H1 (cell line): ENCODE measurements around the gene LDLRAD4. TPM values are rescaled to one million over a fixed set of nuclear protein-coding genes. Genes with fewer than 3 reads are reported as not detected.

ENCODE experiments used
- CTCF ChIA-PET: fragments of 300-600 bp; sonication (Branson Sonifier 250); formaldehyde crosslinking; loops from one replicate; lab custom pipeline; 2021; ENCODE audit not compliant: partially characterized antibody; lab: Charles Lee
- POLR2A ChIA-PET: fragments of 300-600 bp; sonication (Branson Sonifier 250); formaldehyde crosslinking; loops from one replicate; lab custom pipeline; 2021; ENCODE audit warnings: inconsistent platforms; ENCODE audit not compliant: partially characterized antibody; lab: Charles Lee
- DNase-seq, 2 experiments: peaks; one replicate each; pipeline versions ENCODE4 v3.0.0 to v3.0.0-alpha.2; 2010 to 2022; ENCODE audit warnings: low spot score in 2 of 2, low read depth in 1 of 2, mixed read lengths in 1 of 2
- FAIRE-seq: peaks from 2 replicates; lab custom pipeline; 2011; peaks lifted over from hg19 to GRCh38; lab: Jason Lieb, UNC
- H2AFZ ChIP-seq: 2 replicates; pipeline ENCODE4 v1.8.1; 2012; ENCODE audit warnings: low read length, inconsistent platforms
- H2AK5ac ChIP-seq: 2 replicates; pipeline ENCODE4 v1.6.1; 2013; ENCODE audit warnings: low read depth, low read length
- H2BK120ac ChIP-seq: replicated peaks from 2 replicates; pipeline ENCODE3; 2013; ENCODE audit warnings: low read depth, low read length, inconsistent platforms
- H2BK12ac ChIP-seq: 2 replicates; pipeline ENCODE4 v1.6.1; 2013; ENCODE audit warnings: low read depth, low read length
- H2BK15ac ChIP-seq: 2 replicates; pipeline ENCODE4 v1.6.1; 2013; ENCODE audit warnings: low read length
- H2BK20ac ChIP-seq: 2 replicates; pipeline ENCODE4 v1.6.1; 2013; ENCODE audit warnings: low read length
- H2BK5ac ChIP-seq: 2 replicates; pipeline ENCODE4 v1.6.1; 2013; ENCODE audit warnings: low read depth, low read length
- H3K14ac ChIP-seq: 2 replicates; pipeline ENCODE4 v1.6.1; 2013; ENCODE audit warnings: inconsistent platforms; ENCODE audit not compliant: insufficient read length
- H3K18ac ChIP-seq: 2 replicates; pipeline ENCODE4 v1.6.1; 2013; ENCODE audit warnings: low read length; ENCODE audit errors: extremely low read depth
- H3K23ac ChIP-seq: 2 replicates; pipeline ENCODE4 v1.6.1; 2013; ENCODE audit warnings: inconsistent platforms; ENCODE audit not compliant: insufficient read length
- H3K23me2 ChIP-seq: 2 replicates; pipeline ENCODE4 v1.6.1; 2013; ENCODE audit warnings: low read depth, low read length
- H3K27ac ChIP-seq: 2 replicates; pipeline ENCODE4 v1.6.1; 2011; ENCODE audit warnings: low read depth, low read length, inconsistent platforms
- H3K27me3 ChIP-seq, 4 experiments: replicated peaks in 1 of 4; 1 replicate in 1 of 4; 2 replicates in 3 of 4; pipeline versions ENCODE4 v1.6.1 to v1.8.1; 2011 to 2013; ENCODE audit warnings: low read length in 3 of 4, mild to moderate bottlenecking in 3 of 4, inconsistent platforms in 2 of 4, mixed read lengths in 2 of 4, moderate library complexity in 1 of 4; ENCODE audit not compliant: control insufficient read depth in 3 of 4, insufficient read depth in 3 of 4; ENCODE audit errors: extremely low read depth in 1 of 4
- H3K36me3 ChIP-seq, 4 experiments: 2 replicates each; pipeline versions ENCODE4 v1.6.1 to v1.8.1; 2011 to 2013; ENCODE audit warnings: mild to moderate bottlenecking in 4 of 4, low read length in 3 of 4, moderate library complexity in 2 of 4, control low read depth in 1 of 4, inconsistent platforms in 1 of 4; ENCODE audit not compliant: insufficient read depth in 4 of 4, control insufficient read depth in 2 of 4
- H3K4ac ChIP-seq: replicated peaks from 2 replicates; pipeline ENCODE3; 2013; ENCODE audit warnings: low read length, low read depth, mixed read lengths, inconsistent platforms; ENCODE audit not compliant: insufficient read length
- H3K4me1 ChIP-seq, 4 experiments: replicated peaks in 1 of 4; 1 replicate in 1 of 4; 2 replicates in 3 of 4; pipeline versions ENCODE4 v1.6.1 to v1.8.1; 2011 to 2013; ENCODE audit warnings: low read length in 3 of 4, inconsistent platforms in 2 of 4, mixed read lengths in 1 of 4; ENCODE audit not compliant: insufficient read depth in 4 of 4, control insufficient read depth in 3 of 4
- H3K4me2 ChIP-seq, 2 experiments: 2 replicates each; pipeline versions ENCODE4 v1.6.1 to v1.8.1; 2011 to 2013; ENCODE audit warnings: low read depth in 2 of 2, low read length in 2 of 2, control low read depth in 1 of 2, inconsistent platforms in 1 of 2, mild to moderate bottlenecking in 1 of 2; ENCODE audit not compliant: insufficient read depth in 1 of 2
- H3K4me3 ChIP-seq, 4 experiments: fragments of 200-600, 300-600 bp in 1 of 4; sonication (generic), shearing (Covaris generic), sonication (Bioruptor Twin) in 1 of 4; 2 replicates each; pipeline versions ENCODE4 v1.5.1 to v1.8.1; 2011 to 2016; ENCODE audit warnings: low read length in 4 of 4, low read depth in 3 of 4, control low read depth in 2 of 4, inconsistent platforms in 2 of 4, mild to moderate bottlenecking in 2 of 4, mixed read lengths in 1 of 4, moderate library complexity in 1 of 4; ENCODE audit not compliant: insufficient read depth in 2 of 4; ENCODE audit errors: extremely low read depth in 1 of 4
- H3K56ac ChIP-seq: replicated peaks from 2 replicates; pipeline ENCODE3; 2013; ENCODE audit warnings: low read depth, mild to moderate bottlenecking, mixed read lengths, low read length, inconsistent platforms; ENCODE audit not compliant: insufficient read length
- H3K79me1 ChIP-seq: 2 replicates; pipeline ENCODE4 v1.6.1; 2013; ENCODE audit warnings: low read depth, low read length, control low read depth
- H3K79me2 ChIP-seq, 2 experiments: 2 replicates each; pipeline versions ENCODE4 v1.6.1 to v1.8.1; 2012 to 2013; ENCODE audit warnings: low read length in 2 of 2, mild to moderate bottlenecking in 2 of 2, inconsistent platforms in 1 of 2; ENCODE audit not compliant: insufficient read depth in 2 of 2, control insufficient read depth in 1 of 2
- H3K9ac ChIP-seq, 4 experiments: replicated peaks in 1 of 4; 1 replicate in 1 of 4; 2 replicates in 3 of 4; pipeline versions ENCODE4 v1.6.1 to v1.8.1; 2011 to 2013; ENCODE audit warnings: low read depth in 3 of 4, low read length in 3 of 4, control low read depth in 2 of 4, mild to moderate bottlenecking in 2 of 4, moderate library complexity in 2 of 4, inconsistent platforms in 1 of 4; ENCODE audit errors: extremely low read depth in 1 of 4
- H3K9me3 ChIP-seq, 2 experiments: 2 replicates each; pipeline versions ENCODE4 v1.6.1 to v1.8.1; 2012 to 2013; ENCODE audit warnings: mild to moderate bottlenecking in 2 of 2, moderate library complexity in 2 of 2, control low read depth in 1 of 2, inconsistent platforms in 1 of 2, low read depth in 1 of 2, low read length in 1 of 2, mixed read lengths in 1 of 2; ENCODE audit not compliant: insufficient read depth in 2 of 2
- H4K20me1 ChIP-seq, 2 experiments: replicated peaks in 1 of 2; 2 replicates each; pipeline versions ENCODE3 to v1.8.1; 2011 to 2013; ENCODE audit warnings: inconsistent platforms in 2 of 2, low read length in 2 of 2, mild to moderate bottlenecking in 1 of 2; ENCODE audit not compliant: insufficient read depth in 2 of 2, control insufficient read depth in 1 of 2
- H4K5ac ChIP-seq: 2 replicates; pipeline ENCODE4 v1.6.1; 2013; ENCODE audit warnings: low read length, low read depth, mixed read lengths, inconsistent platforms; ENCODE audit not compliant: insufficient read length
- H4K8ac ChIP-seq: 2 replicates; pipeline ENCODE4 v1.8.0; 2013; ENCODE audit warnings: mild to moderate bottlenecking, moderate library complexity, low read length, inconsistent platforms; ENCODE audit not compliant: insufficient read depth; ENCODE audit errors: extremely low read depth
- H4K91ac ChIP-seq: replicated peaks from 2 replicates; pipeline ENCODE3; 2013; ENCODE audit warnings: low read length, mixed read lengths, inconsistent platforms; ENCODE audit not compliant: insufficient read length
- BACH1 ChIP-seq: IDR thresholded peaks from 2 replicates; pipeline ENCODE4 v1.6.1; 2012; ENCODE audit warnings: low read length, improper control_type of control experiment
- BCL11A ChIP-seq, 2 experiments: IDR thresholded peaks; one replicate each; pipeline ENCODE4 v1.6.1; 2011; ENCODE audit warnings: low read depth in 2 of 2, low read length in 2 of 2, mild to moderate bottlenecking in 2 of 2
- CHD1 ChIP-seq: IDR thresholded peaks from 2 replicates; pipeline ENCODE4 v1.6.1; 2012; ENCODE audit warnings: low read depth, low read length, improper control_type of control experiment
- EP300 ChIP-seq, 2 experiments: IDR thresholded peaks; 1 replicate in 1 of 2; 2 replicates in 1 of 2; pipeline ENCODE4 v1.6.1; 2011 to 2012; ENCODE audit warnings: low read depth in 2 of 2, low read length in 2 of 2, mild to moderate bottlenecking in 2 of 2, borderline replicate concordance in 1 of 2, inconsistent platforms in 1 of 2, moderate library complexity in 1 of 2
- KDM5A ChIP-seq: fragments of 200-600 bp; IDR thresholded peaks from 2 replicates; pipeline ENCODE4 v1.7.1; 2012; ENCODE audit warnings: mild to moderate bottlenecking, low read length, inconsistent platforms, mixed read lengths
- POLR2A ChIP-seq, 2 experiments: IDR thresholded peaks; 1 replicate in 1 of 2; 2 replicates in 1 of 2; pipeline ENCODE4 v1.6.1; 2011; ENCODE audit warnings: low read depth in 2 of 2, low read length in 2 of 2, mild to moderate bottlenecking in 2 of 2; ENCODE audit errors: control extremely low read depth in 1 of 2
- RFX5 ChIP-seq: IDR thresholded peaks from 2 replicates; pipeline ENCODE4 v1.6.1; 2011; ENCODE audit warnings: low read depth, low read length, improper control_type of control experiment, borderline replicate concordance
- RNF2 ChIP-seq: fragments of 200-900, 300-1000 bp; sonication (generic); IDR thresholded peaks from 2 replicates; pipeline ENCODE4 v1.7.1; 2016; ENCODE audit warnings: borderline replicate concordance, low read depth, mild to moderate bottlenecking, antibody characterized with exemption, low read length; ENCODE audit not compliant: poor library complexity, severe bottlenecking; ENCODE audit errors: missing control alignments
- SIN3A ChIP-seq, 2 experiments: IDR thresholded peaks in 1 of 2; conservative IDR thresholded peaks in 1 of 2; 2 replicates each; pipeline ENCODE4 v1.6.1; 2011 to 2012; ENCODE audit warnings: low read length in 2 of 2, improper control_type of control experiment in 1 of 2, low read depth in 1 of 2, mild to moderate bottlenecking in 1 of 2
- SP4 ChIP-seq: IDR thresholded peaks from 2 replicates; pipeline ENCODE4 v1.6.1; 2012; ENCODE audit warnings: low read length, inconsistent platforms
- WGBS, 2 experiments: shearing (Covaris generic) in 1 of 2; methylation state at CpG; one replicate each; pipeline versions ENCODE4 v1.1.6 to v1.1.7; 2013 to 2015; ENCODE audit warnings: low lambda C conversion rate in 2 of 2, mixed read lengths in 2 of 2, inconsistent platforms in 1 of 2, low coverage in 1 of 2, missing lambda C conversion rate in 1 of 2; ENCODE audit not compliant: insufficient replicate concordance in 2 of 2, insufficient coverage in 1 of 2, insufficient read length in 1 of 2; ENCODE audit errors: extremely low coverage in 1 of 2, missing lambda C conversion rate in 1 of 2; 5-methylcytosine and 5-hydroxymethylcytosine counted together
- polyA plus RNA-seq, 7 experiments: library from polyadenylated mRNA; depleted of rRNA in 3 of 7; stranded (reverse) in 5 of 7; unstranded in 2 of 7; fragments of >200 nt in 5 of 7; fragments of 200-250 nt in 2 of 7; gene quantifications; 1 replicate in 5 of 7; 2 replicates in 1 of 7; 4 replicates in 1 of 7; pipeline versions ENCODE4 v1.2.1 to v1.2.3, GENCODE V29; 2011 to 2013; ENCODE audit warnings: missing spikeins in 2 of 7, mixed read lengths in 2 of 7
- total RNA-seq: library from RNA; stranded (reverse); fragmentation: NEBNext Ultra II Directional; extraction: Animal tissue kit (Norgen Biotek cat#: 25700); gene quantifications from 2 replicates; pipeline ENCODE4 v1.2.1, GENCODE V29; 2021
- TF ChIP-seq, protein P1 (sequence below), 3 experiments: IDR thresholded peaks; 1 replicate in 2 of 3; 2 replicates in 1 of 3; pipeline versions ENCODE4 v1.5.1 to v1.6.1; 2011; ENCODE audit warnings: low read length in 3 of 3, mild to moderate bottlenecking in 3 of 3, inconsistent platforms in 2 of 3, low read depth in 1 of 3, moderate library complexity in 1 of 3; ENCODE audit not compliant: insufficient read depth in 1 of 3; ENCODE audit errors: control extremely low read depth in 1 of 3

Gene LDLRAD4
- total and polyA plus RNA-seq, 2 of the 8 experiments (the other 6 are each of a cell fraction or from before 2014, with no cell fraction given): 0.77 to 1.4 TPM

DNA sequence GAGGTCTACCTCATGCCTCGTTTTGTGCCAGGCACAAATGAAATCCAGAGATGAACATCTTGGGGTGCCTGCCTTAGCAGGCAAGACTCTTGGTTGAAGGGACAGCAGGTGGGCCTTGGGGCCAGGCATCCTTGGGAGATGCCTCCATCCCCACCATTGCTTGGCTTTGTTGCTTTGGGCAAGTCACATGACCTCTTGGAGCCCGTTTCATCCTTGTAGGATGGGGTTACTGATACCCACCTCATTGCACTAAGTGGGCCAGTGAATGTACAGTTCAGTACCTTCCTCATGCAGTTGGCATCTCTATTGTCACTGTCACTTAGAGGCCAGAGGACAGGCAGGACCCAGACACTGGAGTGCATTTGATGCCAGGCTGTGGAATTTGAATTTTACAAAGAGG is 195.5 kb downstream of the LDLRAD4 start:
- Histone ChIP-seq H2AFZ (no peak overlapping the region), H2BK5ac (no peak overlapping the region), H3K79me2 (no peaks in the 10 kb centered on the region), H3K79me1 (no peaks in the 10 kb centered on the region), H3K56ac (no peak overlapping the region), H3K4ac (no peak overlapping the region), H3K23ac (no peak overlapping the region), H3K4me3 (no peak overlapping the region), H4K91ac (no peak overlapping the region), H4K8ac (no peak overlapping the region), H4K5ac (no peak overlapping the region), H3K36me3 (no peaks in the 10 kb centered on the region), H4K20me1 (no peaks in the 10 kb centered on the region), H3K27me3 (no peaks in the 10 kb centered on the region), H2BK12ac (no peak overlapping the region), H3K27ac (no peak overlapping the region), H2AK5ac (no peak overlapping the region), H3K9ac (no peak overlapping the region), H3K4me2 (no peak overlapping the region), H3K23me2 (no peaks in the 10 kb centered on the region; the same call in 1 of the 2 replicates), H3K9me3 (0 out of 4 replicates have a peak, but pooled peaks cover 0 to 3% of the 10 kb centered on the region in 2 experiments), H2BK120ac (no peak overlapping the region), H2BK15ac (no peak overlapping the region), H3K14ac (no peak overlapping the region), H2BK20ac (no peak overlapping the region), H3K4me1 (0 out of 7 replicates have a peak, but pooled peaks cover 0 to 2% (median 0%) of the 10 kb centered on the region in 4 experiments), H3K18ac (no peak overlapping the region; the same call in 1 of the 2 replicates)
- POLR2A ChIA-PET: no interaction called here
- DNase-seq (no peak), FAIRE-seq (no peak)
- 87% methylated on average over 2 of the region's 2 CpGs; no CpG with 5 or more reads in 1 of the 2 experiments for WGBS, 2 experiments
- CTCF ChIA-PET: no interaction called here
- TF ChIP-seq SP4: no peak
- TF ChIP-seq KDM5A: no peak
- no peak for TF ChIP-seq CHD1
- TF ChIP-seq POLR2A (IDR thresholded peaks at IDR 0.05; ENCODE audit: control extremely low read depth in 1 of 2, low read depth in 2 of 2, low read length in 2 of 2): no peak
- TF ChIP-seq, protein P1, sequence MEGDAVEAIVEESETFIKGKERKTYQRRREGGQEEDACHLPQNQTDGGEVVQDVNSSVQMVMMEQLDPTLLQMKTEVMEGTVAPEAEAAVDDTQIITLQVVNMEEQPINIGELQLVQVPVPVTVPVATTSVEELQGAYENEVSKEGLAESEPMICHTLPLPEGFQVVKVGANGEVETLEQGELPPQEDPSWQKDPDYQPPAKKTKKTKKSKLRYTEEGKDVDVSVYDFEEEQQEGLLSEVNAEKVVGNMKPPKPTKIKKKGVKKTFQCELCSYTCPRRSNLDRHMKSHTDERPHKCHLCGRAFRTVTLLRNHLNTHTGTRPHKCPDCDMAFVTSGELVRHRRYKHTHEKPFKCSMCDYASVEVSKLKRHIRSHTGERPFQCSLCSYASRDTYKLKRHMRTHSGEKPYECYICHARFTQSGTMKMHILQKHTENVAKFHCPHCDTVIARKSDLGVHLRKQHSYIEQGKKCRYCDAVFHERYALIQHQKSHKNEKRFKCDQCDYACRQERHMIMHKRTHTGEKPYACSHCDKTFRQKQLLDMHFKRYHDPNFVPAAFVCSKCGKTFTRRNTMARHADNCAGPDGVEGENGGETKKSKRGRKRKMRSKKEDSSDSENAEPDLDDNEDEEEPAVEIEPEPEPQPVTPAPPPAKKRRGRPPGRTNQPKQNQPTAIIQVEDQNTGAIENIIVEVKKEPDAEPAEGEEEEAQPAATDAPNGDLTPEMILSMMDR (IDR thresholded peaks at IDR 0.05; ENCODE audit: control extremely low read depth in 1 of 3, insufficient read depth in 1 of 3, low read depth in 1 of 3, low read length in 3 of 3): no peak
- TF ChIP-seq SIN3A (conservative IDR thresholded peaks at IDR 0.05 in 1 of 2, IDR thresholded peaks at IDR 0.05 in 1 of 2; ENCODE audit: low read depth in 1 of 2, low read length in 2 of 2): no peak
- no peak for TF ChIP-seq EP300 (IDR thresholded peaks at IDR 0.05; ENCODE audit: borderline replicate concordance in 1 of 2, low read depth in 2 of 2, low read length in 2 of 2)
- no peak for TF ChIP-seq RNF2
- TF ChIP-seq BACH1: no peak
- no peak for TF ChIP-seq BCL11A (IDR thresholded peaks at IDR 0.05; ENCODE audit: low read depth in 2 of 2, low read length in 2 of 2)
- TF ChIP-seq RFX5: no peak
